Left kidney (tissue), 2 donors: ENCODE results near the gene DCST2. TPM values are rescaled to one million over a fixed set of nuclear protein-coding genes. Genes with fewer than 3 reads are reported as not detected.
"Not testable (repeated sequence)": the region's sequence is repeated elsewhere in the genome, so short reads cannot be mapped to it uniquely, and the experiment has no call there.

ENCODE experiments used
- DNase-seq: peaks from one replicate; pipeline ENCODE4 v3.0.0-alpha.2; 2013
- polyA plus RNA-seq: library from polyadenylated mRNA; unstranded; fragments of 120-200 nt; gene quantifications from one replicate; pipeline ENCODE4 v1.2.1, GENCODE V29; 2013; ENCODE audit not compliant: insufficient read length

The DCST2 gene
- polyA plus RNA-seq, 1 donor: 2.5 TPM

- DNase-seq: no peak
These were observed 34.6 kb downstream of the DCST2 start for GRCh38 chr1:154998818-154999570.

GRCh38 chr1:154998201-154998780 lies 35.3 kb downstream of the DCST2 start:
- DNase-seq: no peak

DNA sequence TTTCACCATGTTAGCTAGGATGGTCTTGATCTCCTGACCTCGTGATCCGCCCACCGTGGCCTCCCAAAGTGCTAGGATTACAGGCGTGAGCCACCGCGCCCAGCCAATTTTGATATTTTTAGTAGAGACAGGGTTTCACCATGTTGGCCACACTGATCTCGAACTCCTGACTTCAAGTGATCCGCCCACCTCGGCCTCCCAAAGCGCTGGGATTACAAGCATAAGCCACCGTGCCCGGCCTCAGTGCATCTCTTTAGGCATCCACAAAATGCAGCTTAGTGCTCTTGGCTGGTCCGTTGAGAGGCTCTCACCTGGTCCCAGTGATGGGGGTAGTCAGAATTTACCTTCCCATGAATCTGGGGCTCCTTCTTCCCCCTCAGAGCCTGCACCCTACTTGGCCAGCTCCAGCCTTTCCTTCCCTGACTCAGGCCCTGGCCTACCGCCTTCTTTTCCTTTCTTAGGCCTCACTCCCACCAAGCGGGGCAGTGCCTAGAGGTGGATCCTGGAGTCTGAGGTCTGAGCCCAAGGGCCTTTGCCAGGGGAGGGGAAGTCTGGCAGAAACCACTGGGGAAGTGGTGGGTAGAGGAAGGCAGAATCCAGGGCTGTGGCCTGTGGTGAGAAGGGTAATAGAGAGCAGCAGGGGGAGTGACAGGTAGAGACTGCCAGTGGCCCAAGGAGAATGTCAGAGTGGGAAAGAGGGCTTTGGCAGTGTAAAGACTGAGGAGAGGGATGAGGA lies 36.4 kb downstream of the DCST2 start:
- no peak for DNase-seq

GRCh38 chr1:154995301-154995983 lies 38.1 kb downstream of the DCST2 start:
- DNase-seq: not testable (repeated sequence)

- DNase-seq: no peak
These were observed 39.0 kb downstream of the DCST2 start for GRCh38 chr1:154994591-154994990.

- DNase-seq: no peak
These were observed 39.4 kb downstream of the DCST2 start for GRCh38 chr1:154994269-154994587.

GRCh38 chr1:154993572-154994268 lies 39.9 kb downstream of the DCST2 start, which contains the start of gene LENEP:
TSS of gene LENEP (plus strand) at chr1:154993586. CDS start at chr1:154993608, 22 bp downstream.
- no peak for DNase-seq

GRCh38 chr1:154992721-154993571 lies 40.6 kb downstream of the DCST2 start:
- DNase-seq: no peak

- no peak for DNase-seq
These were observed 43.3 kb downstream of the DCST2 start for GRCh38 chr1:154990276-154990675.

- no peak for DNase-seq
These were observed 44.3 kb downstream of the DCST2 start for GRCh38 chr1:154989195-154989860.

DNA sequence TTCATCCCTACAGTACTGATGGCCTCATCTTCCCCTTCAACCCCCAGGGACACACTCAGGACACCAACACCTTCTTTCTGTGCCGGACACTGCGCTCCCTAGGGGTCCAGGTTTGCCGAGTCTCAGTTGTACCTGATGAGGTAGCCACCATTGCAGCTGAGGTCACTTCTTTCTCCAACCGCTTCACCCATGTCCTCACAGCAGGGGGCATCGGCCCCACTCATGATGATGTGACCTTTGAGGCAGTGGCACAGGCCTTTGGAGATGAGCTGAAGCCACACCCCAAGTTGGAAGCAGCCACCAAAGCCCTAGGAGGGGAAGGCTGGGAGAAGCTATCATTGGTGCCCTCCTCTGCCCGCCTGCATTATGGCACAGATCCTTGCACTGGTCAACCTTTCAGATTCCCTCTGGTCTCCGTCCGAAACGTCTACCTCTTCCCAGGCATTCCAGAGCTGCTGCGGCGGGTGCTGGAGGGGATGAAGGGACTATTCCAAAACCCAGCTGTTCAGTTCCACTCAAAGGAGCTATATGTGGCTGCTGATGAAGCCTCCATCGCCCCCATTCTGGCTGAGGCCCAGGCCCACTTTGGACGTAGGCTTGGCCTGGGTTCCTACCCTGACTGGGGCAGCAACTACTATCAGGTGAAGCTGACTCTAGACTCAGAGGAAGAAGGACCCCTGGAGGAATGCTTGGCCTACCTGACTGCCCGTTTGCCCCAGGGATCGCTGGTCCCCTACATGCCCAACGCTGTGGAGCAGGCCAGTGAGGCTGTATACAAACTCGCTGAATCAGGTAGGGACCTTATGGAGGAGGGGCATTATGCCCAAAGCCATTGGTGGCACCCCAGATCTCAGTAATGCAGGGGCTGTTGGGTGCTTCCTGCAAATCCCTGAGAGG lies 45.3 kb downstream of the DCST2 start:
- no peak for DNase-seq

- no peak for DNase-seq
These were observed 46.3 kb downstream of the DCST2 start for GRCh38 chr1:154987326-154987725.

GRCh38 chr1:154986736-154987135 lies 46.8 kb downstream of the DCST2 start:
- DNase-seq: not testable (repeated sequence)

GRCh38 chr1:154983776-154984466 lies 49.7 kb downstream of the DCST2 start:
- DNase-seq: no peak

- DNase-seq: peak; percentile 100
These were observed 50.5 kb downstream of the DCST2 start, which contains the start of gene FLAD1 for GRCh38 chr1:154982897-154983648. TSS of gene FLAD1 (plus strand) at chr1:154983344. CDS start at chr1:154983695, 351 bp downstream.

GRCh38 chr1:154982341-154982740 lies 51.2 kb downstream of the DCST2 start:
- no peak for DNase-seq

- no peak for DNase-seq
These were observed 55.2 kb downstream of the DCST2 start for GRCh38 chr1:154978360-154978759.

- DNase-seq: not testable (repeated sequence)
These were observed 55.8 kb downstream of the DCST2 start for GRCh38 chr1:154977762-154978161.
